MM.1S (cell line): ENCODE results near the gene PIH1D1.

ENCODE experiments used
- DNase-seq: peaks from one replicate; pipeline ENCODE4 v3.0.0-alpha.2; 2015
- H2AFZ ChIP-seq: fragments of 300-600 bp; sonication (generic); 2 replicates; pipeline ENCODE4 v1.6.0; 2016; ENCODE audit warnings: antibody characterized with exemption, low read length
- H3F3A ChIP-seq: fragments of 300-600 bp; sonication (generic); 2 replicates; pipeline ENCODE4 v1.6.1; 2016; ENCODE audit warnings: mild to moderate bottlenecking, antibody characterized with exemption, low read length, moderate library complexity, mixed read lengths; ENCODE audit not compliant: insufficient read depth
- H3K27ac ChIP-seq: fragments of 300-600 bp; sonication (generic); 2 replicates; pipeline ENCODE4 v1.5.1; 2016; ENCODE audit warnings: mild to moderate bottlenecking, low read length
- H3K27me3 ChIP-seq: fragments of 300-600 bp; sonication (generic); replicated peaks from 2 replicates; pipeline ENCODE4 v1.6.0; 2016; ENCODE audit warnings: low read length; ENCODE audit not compliant: insufficient read depth
- H3K36me3 ChIP-seq: fragments of 300-600 bp; sonication (generic); replicated peaks from 2 replicates; pipeline ENCODE4 v1.6.1; 2016; ENCODE audit warnings: mild to moderate bottlenecking, low read length, mixed read lengths; ENCODE audit not compliant: insufficient read depth
- H3K4me1 ChIP-seq: fragments of 300-600 bp; sonication (generic); 2 replicates; pipeline ENCODE4 v1.6.1; 2016; ENCODE audit warnings: low read length, mixed read lengths
- H3K4me2 ChIP-seq: fragments of 300-600 bp; sonication (generic); 2 replicates; pipeline ENCODE4 v1.6.0; 2016; ENCODE audit warnings: low read depth, low read length
- H3K4me3 ChIP-seq: fragments of 300-600 bp; sonication (generic); 2 replicates; pipeline ENCODE4 v1.5.1; 2016; ENCODE audit warnings: low read length, mixed read lengths
- H3K79me2 ChIP-seq: fragments of 300-600 bp; sonication (generic); 2 replicates; pipeline ENCODE4 v1.6.1; 2016; ENCODE audit warnings: mixed run types, low read length, mixed read lengths
- H3K9ac ChIP-seq: fragments of 300-600 bp; sonication (generic); 2 replicates; pipeline ENCODE4 v1.6.1; 2016; ENCODE audit warnings: low read length, mixed read lengths
- H3K9me2 ChIP-seq: fragments of 300-600 bp; sonication (generic); replicated peaks from 2 replicates; pipeline ENCODE4 v1.6.1; 2016; ENCODE audit warnings: mild to moderate bottlenecking, low read length, mixed read lengths; ENCODE audit not compliant: insufficient read depth
- H3K9me3 ChIP-seq: fragments of 300-600 bp; sonication (generic); replicated peaks from 2 replicates; pipeline ENCODE4 v1.6.1; 2016; ENCODE audit warnings: mild to moderate bottlenecking, low read length, mixed read lengths; ENCODE audit not compliant: insufficient read depth
- H4K20me1 ChIP-seq: fragments of 300-600 bp; sonication (generic); 2 replicates; pipeline ENCODE4 v1.6.1; 2016; ENCODE audit warnings: mild to moderate bottlenecking, low read length, moderate library complexity, mixed read lengths; ENCODE audit not compliant: insufficient read depth
- EZH2 ChIP-seq: fragments of 300-600 bp; sonication (generic); optimal IDR thresholded peaks from 2 replicates; pipeline ENCODE3; 2017; ENCODE audit warnings: low read depth, mild to moderate bottlenecking, antibody characterized with exemption, low read length, mixed read lengths
- EZH2phosphoT487 ChIP-seq: fragments of 300-600 bp; sonication (generic); IDR thresholded peaks from 2 replicates; pipeline ENCODE4 v1.6.1; 2018; ENCODE audit warnings: antibody characterized with exemption, low read length
- TF ChIP-seq, protein P1 (sequence below): fragments of 300-600 bp; sonication (generic); IDR thresholded peaks from 2 replicates; pipeline ENCODE4 v1.5.1; 2016; ENCODE audit warnings: antibody characterized with exemption, low read length, mixed read lengths

The PIH1D1 gene

DNA sequence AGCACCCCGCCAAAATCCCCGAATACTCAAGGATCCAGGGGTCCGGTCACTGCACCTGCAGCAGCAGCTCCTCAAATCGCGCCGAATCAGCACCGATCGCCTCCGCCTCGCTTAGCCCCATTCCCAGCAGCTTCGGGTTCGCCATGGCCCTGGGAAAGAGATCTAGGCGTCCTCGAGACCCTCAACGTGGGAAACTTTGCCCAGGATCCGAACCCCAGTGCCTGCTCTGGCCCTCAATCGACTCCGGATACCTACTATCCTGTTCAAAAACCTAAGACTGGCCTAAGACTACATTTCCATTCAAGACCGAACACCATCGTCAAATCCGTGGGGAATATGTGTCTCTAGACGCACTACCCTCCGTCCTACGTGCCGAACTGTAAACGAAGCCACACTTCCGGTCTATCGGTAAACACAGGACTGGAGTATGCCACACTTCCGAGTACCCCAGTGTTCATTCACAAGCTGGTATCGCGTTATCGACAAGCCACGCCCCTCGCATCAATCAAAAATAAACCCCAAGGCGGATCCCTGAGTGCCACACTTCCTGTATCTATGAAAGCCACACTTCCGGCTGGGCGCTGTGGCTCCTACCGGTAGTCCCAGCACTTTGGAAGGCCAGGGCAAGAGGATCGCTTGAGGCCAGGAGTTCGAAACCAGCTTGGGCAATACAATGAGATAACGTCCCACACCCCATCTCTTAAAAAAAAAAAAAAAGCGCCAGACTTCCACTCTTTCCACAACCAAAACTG, at the start of gene PIH1D1:
Gene PIH1D1 (minus strand): TSS at position 385 of the 752 bp plus-strand sequence. CDS start 240 bp downstream, at position 145.
- no peaks in the 10 kb centered on the region for H4K20me1 ChIP-seq
- no peaks in the 10 kb centered on the region for H3K9me3 ChIP-seq
- peaks cover 37% of the 10 kb centered on the region for H3K79me2 ChIP-seq
- H3K4me3 ChIP-seq = peak within 1 kb of the TSS; percentile 84
- H3K36me3 ChIP-seq = no peaks in the 10 kb centered on the region
- H3F3A ChIP-seq = peaks cover 19% of the 10 kb centered on the region
- H3K27ac ChIP-seq = peak within 1 kb of the TSS; percentile 75; the same call in 1 of the 2 replicates
- TF ChIP-seq, protein P1, sequence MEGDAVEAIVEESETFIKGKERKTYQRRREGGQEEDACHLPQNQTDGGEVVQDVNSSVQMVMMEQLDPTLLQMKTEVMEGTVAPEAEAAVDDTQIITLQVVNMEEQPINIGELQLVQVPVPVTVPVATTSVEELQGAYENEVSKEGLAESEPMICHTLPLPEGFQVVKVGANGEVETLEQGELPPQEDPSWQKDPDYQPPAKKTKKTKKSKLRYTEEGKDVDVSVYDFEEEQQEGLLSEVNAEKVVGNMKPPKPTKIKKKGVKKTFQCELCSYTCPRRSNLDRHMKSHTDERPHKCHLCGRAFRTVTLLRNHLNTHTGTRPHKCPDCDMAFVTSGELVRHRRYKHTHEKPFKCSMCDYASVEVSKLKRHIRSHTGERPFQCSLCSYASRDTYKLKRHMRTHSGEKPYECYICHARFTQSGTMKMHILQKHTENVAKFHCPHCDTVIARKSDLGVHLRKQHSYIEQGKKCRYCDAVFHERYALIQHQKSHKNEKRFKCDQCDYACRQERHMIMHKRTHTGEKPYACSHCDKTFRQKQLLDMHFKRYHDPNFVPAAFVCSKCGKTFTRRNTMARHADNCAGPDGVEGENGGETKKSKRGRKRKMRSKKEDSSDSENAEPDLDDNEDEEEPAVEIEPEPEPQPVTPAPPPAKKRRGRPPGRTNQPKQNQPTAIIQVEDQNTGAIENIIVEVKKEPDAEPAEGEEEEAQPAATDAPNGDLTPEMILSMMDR = no peak
- no peak for TF ChIP-seq EZH2
- no peak for TF ChIP-seq EZH2phosphoT487
- H2AFZ ChIP-seq = peak within 1 kb of the TSS; percentile 55; the same call in 1 of the 2 replicates
- H3K4me1 ChIP-seq = peaks cover 12% of the 10 kb centered on the region; the same call in 1 of the 2 replicates
- H3K9ac ChIP-seq = peak within 1 kb of the TSS; percentile 87
- H3K4me2 ChIP-seq = peak within 1 kb of the TSS; percentile 80
- DNase-seq = peak; percentile 100
- no peaks in the 10 kb centered on the region for H3K9me2 ChIP-seq
- no peaks in the 10 kb centered on the region for H3K27me3 ChIP-seq

DNA sequence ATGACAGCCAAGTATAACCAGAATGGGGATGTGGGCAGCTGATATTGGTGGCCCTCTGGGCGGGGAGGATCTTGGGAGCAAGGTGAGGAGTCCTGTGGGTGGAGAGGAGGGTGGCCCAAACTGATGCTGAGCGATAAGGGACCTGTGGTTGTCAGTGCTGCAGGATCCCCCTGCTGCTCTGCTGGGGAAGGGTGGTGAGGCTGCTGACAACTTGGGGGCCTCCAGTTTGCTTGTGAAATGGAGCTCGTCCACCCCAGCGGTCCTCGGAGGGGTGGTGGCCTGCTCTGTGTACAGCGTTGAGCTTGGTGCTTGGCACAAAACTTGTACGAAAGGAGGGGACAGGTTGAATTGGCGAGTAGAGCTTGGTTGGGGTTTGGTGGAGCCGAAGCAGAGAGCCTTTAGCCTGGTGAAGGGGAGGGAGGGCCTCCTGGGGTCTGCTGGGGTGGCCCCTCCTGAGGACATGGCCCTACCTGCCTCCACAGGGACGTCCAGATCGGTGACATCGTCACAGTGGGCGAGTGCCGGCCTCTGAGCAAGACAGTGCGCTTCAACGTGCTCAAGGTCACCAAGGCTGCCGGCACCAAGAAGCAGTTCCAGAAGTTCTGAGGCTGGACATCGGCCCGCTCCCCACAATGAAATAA, 47.5 kb upstream of the PIH1D1 start:
- DNase-seq = no peak
- peaks cover 19% of the 10 kb centered on the region for H3K36me3 ChIP-seq
- no peaks in the 10 kb centered on the region for H3K9me2 ChIP-seq
- peaks cover 38% of the 10 kb centered on the region for H3K4me1 ChIP-seq
- peaks cover 31% of the 10 kb centered on the region for H3K79me2 ChIP-seq
- H4K20me1 ChIP-seq = peaks cover 8% of the 10 kb centered on the region; the same call in 1 of the 2 replicates
- TF ChIP-seq EZH2 = no peak
- TF ChIP-seq, protein P1 = no peak
- TF ChIP-seq EZH2phosphoT487 = no peak
- H3K9ac ChIP-seq = peak overlapping the region; percentile 78; the same call in 1 of the 2 replicates
- H3K27ac ChIP-seq = peak overlapping the region; percentile 89; the same call in 1 of the 2 replicates
- H3K27me3 ChIP-seq = no peaks in the 10 kb centered on the region
- H2AFZ ChIP-seq = no peak overlapping the region
- peak overlapping the region; percentile 83 for H3K4me2 ChIP-seq
- peak overlapping the region; percentile 55 for H3K4me3 ChIP-seq
- H3K9me3 ChIP-seq = no peaks in the 10 kb centered on the region
- peaks cover 70% of the 10 kb centered on the region for H3F3A ChIP-seq

DNA sequence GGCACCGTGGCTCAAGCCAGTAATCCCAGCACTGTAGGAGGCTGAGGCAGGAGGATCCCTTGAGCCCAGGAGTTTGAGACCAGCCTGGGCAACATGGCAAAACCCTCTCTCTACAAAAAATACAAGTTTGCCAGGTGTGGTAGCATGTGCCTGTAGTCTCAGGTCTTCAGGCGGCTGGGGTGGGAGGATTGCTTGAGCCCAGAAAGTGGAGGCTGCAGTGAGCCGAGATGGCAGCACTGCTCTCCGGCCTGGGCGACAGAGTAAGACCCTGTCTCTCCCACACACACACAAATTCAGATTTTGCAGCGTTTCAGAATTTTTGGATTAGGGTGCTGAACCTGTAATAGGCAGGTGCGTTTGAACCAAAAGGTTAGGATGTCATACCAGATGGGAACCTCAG, 46.9 kb upstream of the PIH1D1 start:
- H3F3A ChIP-seq = peaks cover 74% of the 10 kb centered on the region
- TF ChIP-seq EZH2phosphoT487 = no peak
- no peak for TF ChIP-seq EZH2
- TF ChIP-seq, protein P1 = no peak
- DNase-seq = no peak
- peak overlapping the region; percentile 89; the same call in 1 of the 2 replicates for H3K27ac ChIP-seq
- peak overlapping the region; percentile 83 for H3K4me2 ChIP-seq
- H3K9me2 ChIP-seq = no peaks in the 10 kb centered on the region
- peaks cover 31% of the 10 kb centered on the region for H3K79me2 ChIP-seq
- peak overlapping the region; percentile 97; the same call in 1 of the 2 replicates for H3K4me3 ChIP-seq
- peaks cover 38% of the 10 kb centered on the region for H3K4me1 ChIP-seq
- H3K9ac ChIP-seq = peak overlapping the region; percentile 99; the same call in 1 of the 2 replicates
- peaks cover 19% of the 10 kb centered on the region for H3K36me3 ChIP-seq
- H3K27me3 ChIP-seq = no peaks in the 10 kb centered on the region
- peaks cover 8% of the 10 kb centered on the region; the same call in 1 of the 2 replicates for H4K20me1 ChIP-seq
- no peak overlapping the region for H2AFZ ChIP-seq
- no peaks in the 10 kb centered on the region for H3K9me3 ChIP-seq
